Cardiac fibroblast (primary cell): ENCODE data around the gene RNF44.
"Not testable (repeated sequence)": the region's sequence is repeated elsewhere in the genome, so short reads cannot be mapped to it uniquely, and the experiment has no call there.

Experiments used
- DNase-seq, 2 donors: peaks; one replicate each; pipeline versions ENCODE4 v3.0.0 to v3.0.0-alpha.2; 2010; ENCODE audit warnings: low read depth in 2 of 2
- H3K4me3 ChIP-seq, 2 donors: replicated peaks in 1 of 2; 1 replicate in 1 of 2; 2 replicates in 1 of 2; pipeline ENCODE4 v1.5.1; 2011; ENCODE audit warnings: low read depth in 2 of 2, low read length in 2 of 2, mild to moderate bottlenecking in 2 of 2, moderate library complexity in 1 of 2
- TF ChIP-seq, protein P1 (sequence below): IDR thresholded peaks from one replicate; pipeline ENCODE4 v1.5.1; 2011; ENCODE audit warnings: low read depth, mild to moderate bottlenecking, low read length, inconsistent platforms

Gene RNF44

GRCh38 chr5:176553260-176554085 lies 16.3 kb upstream of the RNF44 start:
- DNase-seq, result no peak
- TF ChIP-seq, protein P1, sequence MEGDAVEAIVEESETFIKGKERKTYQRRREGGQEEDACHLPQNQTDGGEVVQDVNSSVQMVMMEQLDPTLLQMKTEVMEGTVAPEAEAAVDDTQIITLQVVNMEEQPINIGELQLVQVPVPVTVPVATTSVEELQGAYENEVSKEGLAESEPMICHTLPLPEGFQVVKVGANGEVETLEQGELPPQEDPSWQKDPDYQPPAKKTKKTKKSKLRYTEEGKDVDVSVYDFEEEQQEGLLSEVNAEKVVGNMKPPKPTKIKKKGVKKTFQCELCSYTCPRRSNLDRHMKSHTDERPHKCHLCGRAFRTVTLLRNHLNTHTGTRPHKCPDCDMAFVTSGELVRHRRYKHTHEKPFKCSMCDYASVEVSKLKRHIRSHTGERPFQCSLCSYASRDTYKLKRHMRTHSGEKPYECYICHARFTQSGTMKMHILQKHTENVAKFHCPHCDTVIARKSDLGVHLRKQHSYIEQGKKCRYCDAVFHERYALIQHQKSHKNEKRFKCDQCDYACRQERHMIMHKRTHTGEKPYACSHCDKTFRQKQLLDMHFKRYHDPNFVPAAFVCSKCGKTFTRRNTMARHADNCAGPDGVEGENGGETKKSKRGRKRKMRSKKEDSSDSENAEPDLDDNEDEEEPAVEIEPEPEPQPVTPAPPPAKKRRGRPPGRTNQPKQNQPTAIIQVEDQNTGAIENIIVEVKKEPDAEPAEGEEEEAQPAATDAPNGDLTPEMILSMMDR, result no peak
- H3K4me3 ChIP-seq, result no peak overlapping the region

DNA sequence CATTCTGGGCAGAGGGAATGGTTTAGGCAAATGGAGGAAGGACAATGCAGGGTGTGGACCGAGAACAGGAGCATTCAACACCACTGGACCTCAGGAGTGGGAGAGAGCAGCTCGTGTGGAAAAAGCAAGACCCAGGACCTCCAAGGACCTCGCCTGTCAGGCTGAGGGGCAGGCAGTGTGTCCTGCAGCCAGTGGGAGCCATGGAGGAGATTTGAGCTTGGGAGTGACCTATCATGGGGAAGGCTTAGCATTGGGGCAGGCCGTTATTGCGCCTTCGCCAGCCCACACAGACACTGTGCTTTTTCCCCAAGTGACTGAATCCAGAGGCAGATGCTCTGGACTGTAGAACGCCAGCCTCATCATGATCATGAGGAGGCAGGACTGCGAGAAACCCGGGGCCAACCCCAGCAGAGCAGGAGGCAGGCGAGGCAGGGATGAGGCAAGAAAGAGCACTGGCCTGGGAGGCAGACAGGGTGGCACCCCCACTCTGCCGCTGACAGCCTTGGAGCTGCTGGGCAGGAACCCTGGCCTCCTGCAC lies 15.2 kb upstream of the RNF44 start:
- TF ChIP-seq, protein P1, result no peak
- no peak overlapping the region for H3K4me3 ChIP-seq
- DNase-seq, result no peak

GRCh38 chr5:176550937-176551336 lies 13.7 kb upstream of the RNF44 start:
- not testable (repeated sequence) for DNase-seq

GRCh38 chr5:176550275-176550831 lies 13.2 kb upstream of the RNF44 start:
- H3K4me3 ChIP-seq, result no peak overlapping the region
- TF ChIP-seq, protein P1, result no peak
- DNase-seq, result no peak

More at GRCh38 chr5:176550937-176551336, 13.7 kb upstream of the RNF44 start:
- H3K4me3 ChIP-seq, result not testable (repeated sequence)

DNA sequence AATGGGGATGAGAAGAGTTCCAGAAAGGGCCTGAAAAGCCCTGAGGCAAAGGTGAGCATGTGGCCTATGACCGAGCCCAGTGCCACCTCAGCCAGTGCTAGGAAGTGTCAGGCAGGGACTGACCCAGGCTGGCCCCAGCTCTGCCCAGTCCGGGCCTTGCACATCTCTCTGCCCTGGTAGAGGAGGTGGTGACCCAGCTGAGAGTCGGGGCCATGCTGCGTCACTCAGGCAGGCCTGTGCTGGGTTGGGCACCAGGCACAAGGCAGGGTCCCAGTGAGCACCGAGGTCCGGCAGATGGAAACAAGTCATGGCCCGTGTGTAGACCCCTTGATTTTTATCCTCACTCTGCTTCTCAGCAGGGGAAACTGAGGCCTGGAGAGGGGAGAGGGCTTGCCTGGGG lies 12.7 kb upstream of the RNF44 start:
- H3K4me3 ChIP-seq, result no peak overlapping the region
- DNase-seq, result no peak
- TF ChIP-seq, protein P1, result no peak

GRCh38 chr5:176548967-176549444 lies 11.8 kb upstream of the RNF44 start, which contains the start of gene CDHR2:
TSS of gene CDHR2 (plus strand) at chr5:176549342. CDS start at chr5:176565353, 16,011 bp downstream.
- no peak within 1 kb of the TSS for H3K4me3 ChIP-seq
- TF ChIP-seq, protein P1, result no peak
- no peak for DNase-seq

GRCh38 chr5:176547802-176548201 lies 10.6 kb upstream of the RNF44 start:
- H3K4me3 ChIP-seq, result no peak overlapping the region
- peak in 1 of 2 donors; percentile 55 for DNase-seq
- TF ChIP-seq, protein P1, result no peak
